HG03565 (cell line): ENCODE measurements around the gene HACL1.

Experiments
- ATAC-seq: cut with Tn5 transposase; IDR thresholded peaks from one replicate; pipeline ENCODE4 v1.9.1; 2021; ENCODE audit warnings: mild to moderate bottlenecking, moderate library complexity; ENCODE audit not compliant: unreplicated experiment

The HACL1 gene

GRCh38 chr3:15528854-15529537, 72.4 kb downstream of the HACL1 start:
- no peak for ATAC-seq

- peak; percentile 56 for ATAC-seq
Observed at GRCh38 chr3:15527031-15527459, 74.3 kb downstream of the HACL1 start.

GRCh38 chr3:15525790-15526189, 75.6 kb downstream of the HACL1 start:
- no peak for ATAC-seq

- no peak for ATAC-seq
Observed at GRCh38 chr3:15523660-15524417, 77.5 kb downstream of the HACL1 start.

- ATAC-seq, result no peak
Observed at GRCh38 chr3:15522016-15522415, 79.4 kb downstream of the HACL1 start.

DNA sequence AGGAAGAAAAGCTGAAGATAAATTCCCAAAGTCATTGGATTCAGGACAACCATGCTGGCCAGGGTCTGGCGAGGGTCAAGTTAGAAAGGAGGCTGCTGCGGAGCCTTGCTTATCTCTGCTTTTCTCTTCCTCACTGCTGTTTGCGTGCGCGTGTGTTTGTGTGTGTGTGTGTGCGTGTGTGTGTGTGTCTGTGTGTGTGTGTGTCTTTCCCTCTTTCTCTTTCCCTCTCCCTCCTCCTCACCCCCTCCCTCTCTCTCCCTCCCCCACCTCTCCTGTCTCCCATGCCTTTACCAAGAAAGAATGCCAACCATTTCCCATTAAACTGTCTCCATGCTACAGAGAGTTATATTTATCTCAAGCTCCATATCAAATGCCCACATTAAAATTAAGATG, 79.8 kb downstream of the HACL1 start, which contains the start of gene COLQ:
Gene COLQ (minus strand): TSS at position 134 of the 393 bp plus-strand sequence. CDS start 81 bp downstream, at position 53.
- no peak for ATAC-seq

GRCh38 chr3:15520804-15521572, 80.4 kb downstream of the HACL1 start:
- no peak for ATAC-seq

GRCh38 chr3:15520185-15520584, 81.2 kb downstream of the HACL1 start:
- ATAC-seq, result no peak

DNA sequence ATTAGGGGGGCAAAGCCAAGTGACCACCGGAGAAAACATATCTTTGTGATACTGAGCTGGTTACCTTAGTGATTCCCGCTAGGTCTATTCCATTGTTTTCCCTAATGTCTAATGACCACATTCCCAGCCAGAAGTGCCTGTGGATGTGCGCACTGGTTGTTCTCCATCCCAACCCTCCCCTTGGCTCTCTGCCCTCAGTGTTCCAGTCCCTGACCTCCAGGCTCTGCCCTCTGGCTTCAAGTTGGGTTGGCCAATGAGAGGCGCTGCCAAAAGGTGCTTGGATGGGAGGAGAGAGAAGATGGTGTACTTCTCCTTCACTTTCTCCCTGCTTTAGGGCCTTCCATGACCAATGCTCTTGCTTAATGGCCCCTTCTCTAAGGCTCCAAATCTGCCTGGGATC, 82.3 kb downstream of the HACL1 start:
- no peak for ATAC-seq

DNA sequence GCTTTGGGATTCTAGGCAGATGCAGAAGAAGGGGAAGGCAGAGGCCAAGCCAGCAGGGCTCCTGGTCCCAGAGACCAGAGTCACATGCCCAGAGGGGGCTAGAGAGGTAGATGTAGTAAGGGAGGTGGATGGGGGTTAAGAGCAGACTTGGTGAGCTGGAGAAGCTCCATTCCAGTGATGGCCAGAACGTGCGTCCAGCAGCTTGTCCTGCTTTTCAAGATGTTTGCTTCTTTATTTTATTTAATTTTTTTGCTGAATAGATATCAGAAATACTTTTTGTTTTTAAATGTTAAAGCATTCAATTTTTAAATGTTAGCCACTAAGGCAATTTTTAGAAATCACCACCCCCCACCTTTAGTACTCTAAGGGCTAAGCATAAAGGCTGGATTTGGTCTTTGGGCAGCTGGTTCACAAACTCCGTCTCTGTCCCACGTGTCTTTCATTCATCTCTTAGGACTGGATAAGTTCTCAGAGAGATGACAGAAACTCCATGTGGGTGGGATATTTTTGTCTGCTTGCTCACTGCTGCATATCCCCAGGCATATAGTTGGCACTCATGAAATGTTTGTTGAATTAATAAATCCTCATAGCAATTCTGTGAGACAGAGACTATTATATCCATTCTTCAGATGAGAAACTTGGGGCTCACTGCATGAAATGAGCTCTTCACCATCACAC, 86.6 kb downstream of the HACL1 start:
- no peak for ATAC-seq

DNA sequence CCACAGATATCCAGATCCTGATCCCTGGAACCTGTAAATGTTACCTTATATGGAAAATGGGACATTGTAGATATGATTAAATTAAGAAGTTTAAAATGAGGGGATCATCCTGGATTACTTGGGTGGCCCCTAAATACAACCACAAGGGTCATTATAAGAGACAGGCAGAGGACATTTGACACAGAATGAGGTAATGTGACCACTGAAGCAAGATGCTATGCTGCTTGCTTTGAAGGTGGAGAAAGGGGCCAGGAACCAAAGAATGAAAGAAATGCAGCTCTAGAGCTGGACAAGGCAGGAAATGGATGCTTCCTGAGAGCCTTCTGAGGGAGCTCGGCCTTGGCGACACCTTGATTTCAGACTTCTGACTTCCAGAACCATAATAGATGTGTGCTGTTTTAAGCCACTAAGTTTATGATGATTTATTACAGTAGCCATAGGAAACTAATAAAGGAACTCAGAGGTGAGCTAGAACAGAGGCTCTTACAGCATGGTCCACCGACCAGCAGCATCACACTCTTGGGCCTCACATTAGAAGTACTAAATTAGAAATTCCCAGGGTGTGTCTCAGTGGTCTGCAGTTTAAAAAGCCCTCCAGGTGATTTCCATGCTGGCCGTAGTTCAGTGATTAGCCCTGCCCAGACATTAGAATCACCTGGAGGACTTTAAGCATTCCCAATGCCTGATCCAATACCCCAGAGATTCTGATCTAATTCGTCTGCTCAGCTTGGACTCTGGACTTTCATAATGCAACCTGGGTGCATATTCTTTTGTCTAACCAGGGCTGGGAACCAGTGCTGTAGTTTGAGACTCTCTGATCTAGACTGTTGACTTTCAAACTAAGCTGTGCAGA, 87.3 kb downstream of the HACL1 start:
- no peak for ATAC-seq

DNA sequence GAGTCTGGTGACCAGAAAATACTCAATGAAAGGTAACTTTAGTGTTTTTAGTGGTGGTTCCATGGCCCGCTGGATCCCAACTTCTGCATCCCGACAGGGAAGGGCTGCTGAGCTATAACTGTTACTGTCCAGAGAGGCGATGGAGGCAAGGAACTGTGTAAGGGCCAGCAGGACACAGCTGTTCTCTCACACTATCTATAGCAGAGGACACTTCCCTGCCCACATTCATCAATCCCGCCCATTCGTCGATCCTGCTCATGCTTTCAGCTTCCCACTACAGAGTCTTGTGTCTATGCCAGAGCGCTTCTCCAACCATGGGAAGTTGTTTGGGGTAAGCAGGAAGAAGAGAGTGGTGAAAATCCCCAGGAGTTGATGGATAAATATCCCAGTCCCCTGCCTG, 88.3 kb downstream of the HACL1 start:
- ATAC-seq, result no peak

- ATAC-seq, result no peak
Observed at GRCh38 chr3:15512166-15512565, 89.2 kb downstream of the HACL1 start.

- no peak for ATAC-seq
Observed at GRCh38 chr3:15511156-15511555, 90.2 kb downstream of the HACL1 start.
